NCI-H2227 (cell line): Measurements from ENCODE around the gene SUSD1.
"Not testable (repeated sequence)": the region's sequence is repeated elsewhere in the genome, so short reads cannot be mapped to it uniquely, and the experiment has no call there.

Experiments used
- DNase-seq: peaks from one replicate; lab custom pipeline; 2025; ENCODE audit not compliant: unreplicated experiment; lab: John Stamatoyannopoulos, UW

SUSD1 gene

DNA sequence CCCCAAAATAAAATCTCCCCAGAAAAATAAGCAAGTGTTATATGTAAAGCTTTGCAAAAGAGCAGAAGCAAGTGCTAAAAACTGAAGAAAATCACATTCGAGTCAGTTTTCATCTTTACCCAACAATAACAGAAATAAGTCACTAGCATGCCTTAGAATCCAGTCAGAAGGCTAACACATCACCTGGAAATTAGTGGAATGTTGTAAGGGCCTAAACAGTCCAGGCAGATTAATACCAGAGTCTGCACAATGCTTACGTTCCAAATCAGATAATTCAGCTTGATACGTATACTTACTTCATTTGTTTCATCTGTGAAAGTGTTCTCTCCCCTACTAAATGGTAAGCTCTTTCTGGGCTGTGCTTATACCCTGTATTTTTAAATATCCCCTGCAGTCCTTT, 42.7 kb downstream of the SUSD1 start:
- no peak for DNase-seq

DNA sequence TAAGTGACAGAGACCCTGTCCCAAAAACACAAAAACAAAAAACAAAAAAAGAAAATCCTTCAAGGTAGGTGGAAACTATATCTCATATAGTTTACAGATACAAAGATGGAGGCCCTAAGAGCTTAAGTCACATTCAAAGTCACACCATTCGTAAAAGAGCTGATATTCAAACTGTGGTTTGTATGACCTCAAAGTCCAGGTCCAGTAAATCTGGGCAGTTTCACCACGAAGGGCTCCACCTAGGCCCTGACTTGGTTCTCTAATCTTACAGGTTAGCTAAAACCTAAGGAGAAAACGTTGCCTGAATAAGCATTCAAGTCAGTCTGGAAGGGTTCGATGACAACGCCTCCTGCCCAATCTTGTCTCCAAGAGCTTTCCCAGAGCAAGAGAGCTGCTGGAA, 44.1 kb downstream of the SUSD1 start:
- no peak for DNase-seq

DNA sequence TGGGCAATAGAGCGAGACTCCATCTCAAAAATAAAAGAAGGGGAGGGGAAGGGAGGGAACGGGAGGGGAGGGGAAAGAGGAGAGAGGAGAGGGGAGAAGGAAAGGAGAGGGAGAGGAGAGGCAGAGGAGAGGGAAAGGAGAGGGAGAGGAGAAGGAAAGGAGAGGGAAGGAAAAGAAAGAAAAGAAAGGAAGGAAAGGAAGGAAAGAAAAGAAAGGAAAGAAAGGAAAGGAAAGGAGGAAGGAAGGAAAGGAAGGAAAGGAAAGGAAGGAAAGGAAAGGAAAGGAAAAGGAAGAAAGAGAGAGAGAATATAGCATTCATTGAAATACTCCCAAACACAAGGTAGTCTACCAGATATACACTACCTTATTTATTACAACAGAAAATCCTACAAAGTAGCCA, 44.8 kb downstream of the SUSD1 start:
- no peak for DNase-seq

DNA sequence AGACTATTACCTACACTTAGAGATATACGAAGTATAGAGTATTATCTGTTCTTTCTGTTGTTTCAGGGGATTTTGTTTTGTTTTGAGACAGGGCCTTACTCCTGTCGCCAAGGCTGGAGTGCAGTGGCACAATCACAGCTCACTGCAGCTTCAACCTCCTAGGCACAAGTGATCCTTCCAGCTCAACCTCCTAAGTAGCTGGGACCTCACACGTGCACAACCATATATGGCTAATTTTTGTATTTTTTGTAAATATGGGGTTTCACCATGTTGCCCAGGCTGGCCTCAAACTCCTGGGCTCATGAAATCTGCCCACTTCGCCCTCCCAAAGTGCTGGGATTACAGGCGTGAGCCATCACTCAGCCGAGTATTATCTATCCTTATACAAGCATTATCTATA, 45.9 kb downstream of the SUSD1 start:
- DNase-seq: no peak

DNA sequence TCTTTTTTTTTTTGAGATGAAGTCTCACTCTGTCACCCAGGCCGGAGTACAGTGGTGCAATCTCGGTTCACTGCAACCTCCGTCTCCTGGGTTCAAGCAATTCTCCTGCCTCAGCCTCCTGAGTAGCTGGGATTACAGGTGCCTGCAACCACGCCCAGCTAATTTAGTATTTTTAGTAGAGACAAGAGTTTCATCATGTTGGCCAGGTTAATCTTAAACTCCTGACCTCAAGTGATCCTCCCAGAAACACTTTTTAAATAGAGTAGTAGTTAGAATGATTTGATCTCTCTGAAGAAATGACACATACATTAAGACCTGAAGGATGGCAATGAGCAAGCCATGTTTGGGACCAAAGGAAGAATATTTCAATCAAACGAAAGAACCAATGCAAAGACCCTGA, 46.7 kb downstream of the SUSD1 start:
- not testable (repeated sequence) for DNase-seq

DNA sequence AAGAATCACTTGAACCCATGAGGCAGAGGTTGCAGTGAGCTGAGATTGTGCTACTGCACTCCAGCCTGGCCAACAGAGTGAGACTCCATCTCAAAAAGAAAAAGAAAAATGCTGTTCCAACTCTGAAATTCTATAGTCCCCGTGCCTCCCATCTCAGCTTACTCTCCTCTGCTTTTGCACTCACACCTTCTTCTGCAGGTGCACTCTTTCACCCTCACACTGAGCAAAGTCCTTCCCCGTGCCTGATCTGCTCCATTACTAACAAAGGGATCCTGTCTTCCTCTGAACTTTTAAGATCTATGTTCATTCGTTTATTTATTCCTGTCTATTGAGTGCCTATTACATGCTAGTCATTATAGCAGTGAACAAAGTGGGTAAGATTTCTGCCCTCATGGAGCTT, 47.8 kb downstream of the SUSD1 start:
- DNase-seq: no peak

DNA sequence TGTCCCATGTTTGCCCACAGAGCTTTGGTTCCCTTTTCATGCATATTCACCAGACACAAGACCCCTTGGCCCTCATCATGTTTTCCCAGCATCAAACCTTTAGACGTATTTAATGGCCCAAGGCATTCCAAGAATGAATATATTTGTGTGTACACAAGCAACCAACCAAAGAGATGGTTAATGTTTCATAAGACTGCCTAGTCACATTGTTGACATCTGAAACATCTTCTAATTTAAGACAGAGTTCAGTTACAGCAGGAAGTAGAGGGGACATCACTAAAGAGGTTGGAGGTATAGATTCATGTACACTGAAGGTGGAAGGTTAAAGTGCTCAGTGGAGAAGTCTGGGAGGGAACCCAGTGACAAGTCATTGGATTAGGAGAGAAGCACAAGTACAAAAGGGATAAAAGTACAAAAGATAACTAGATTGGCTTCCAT, 49.1 kb downstream of the SUSD1 start:
- DNase-seq: no peak

DNA sequence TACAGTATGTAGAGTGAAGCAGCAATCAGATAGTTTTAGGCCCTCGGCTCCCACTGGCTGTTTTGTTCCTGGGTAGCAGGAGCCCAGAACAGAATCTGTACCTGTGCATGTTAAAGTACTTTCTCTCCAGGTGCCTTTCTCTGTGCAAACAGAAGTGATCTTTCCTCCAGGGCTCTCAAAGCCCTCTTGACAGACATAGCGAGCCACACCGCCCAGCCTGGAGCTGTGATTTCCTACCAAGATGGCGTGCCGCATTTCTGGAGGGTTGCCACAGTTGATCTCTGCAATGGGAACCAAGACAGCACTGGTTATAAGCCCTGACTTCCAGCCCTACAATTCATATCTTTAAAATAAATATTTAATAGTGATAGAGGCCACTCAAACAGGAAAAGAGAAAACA, 50.9 kb downstream of the SUSD1 start:
- DNase-seq: no peak

DNA sequence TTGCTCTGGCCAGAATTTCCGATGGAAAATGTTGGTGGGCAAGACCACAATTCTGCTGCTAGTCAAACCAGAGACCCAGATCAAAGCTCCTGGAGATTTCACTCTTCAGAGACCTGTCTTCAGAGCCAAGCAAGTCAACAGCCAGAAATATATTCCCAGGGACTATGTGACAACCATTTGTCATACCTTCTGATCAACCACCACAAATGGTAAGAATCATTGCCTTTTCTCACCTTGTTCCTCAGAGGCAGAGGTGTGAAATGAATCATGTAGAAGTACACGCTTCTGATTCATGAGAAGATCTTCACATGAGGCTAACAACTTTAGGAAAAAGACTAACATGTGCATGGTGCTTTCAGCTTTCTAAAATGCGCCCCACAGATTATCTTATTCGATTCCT, 53.5 kb downstream of the SUSD1 start:
- no peak for DNase-seq

DNA sequence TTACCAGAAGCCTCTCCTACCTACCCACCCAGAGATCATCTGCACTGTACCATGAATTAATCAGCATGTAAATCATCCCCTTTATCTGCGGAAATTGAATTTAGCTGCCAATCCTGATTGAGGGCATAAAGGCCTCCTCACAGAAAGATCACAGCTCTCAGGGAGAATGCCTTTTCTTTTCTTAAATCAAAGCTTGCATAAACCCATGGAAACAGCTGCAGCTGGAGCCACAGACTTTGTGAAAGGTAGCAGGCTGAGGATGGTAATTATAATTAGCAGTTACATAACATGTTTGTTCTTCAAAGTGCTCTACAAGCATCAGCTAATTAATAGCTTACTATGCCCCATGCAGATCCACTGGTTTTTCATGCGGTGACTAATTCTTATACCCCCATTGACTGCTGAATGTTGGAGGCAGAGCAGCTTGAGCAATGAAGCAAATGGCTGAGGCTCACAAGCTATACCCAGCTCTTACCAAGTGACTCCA, 54.6 kb downstream of the SUSD1 start:
- DNase-seq: no peak

DNA sequence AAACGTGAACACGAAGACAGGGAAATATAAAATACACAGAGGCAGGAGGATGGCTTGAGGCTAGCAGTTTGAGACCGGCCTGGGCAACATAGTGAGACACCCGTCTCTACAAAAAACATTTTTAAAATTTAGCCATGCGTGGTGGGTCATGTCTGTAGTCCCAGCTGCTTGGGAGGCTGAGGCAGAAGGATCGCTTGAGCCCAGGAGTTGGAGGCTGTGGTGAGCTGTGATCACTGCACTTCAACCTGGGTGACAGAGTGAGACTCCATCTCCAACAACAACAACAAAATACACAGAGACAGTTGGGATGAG, 55.1 kb downstream of the SUSD1 start:
- DNase-seq: no peak

DNA sequence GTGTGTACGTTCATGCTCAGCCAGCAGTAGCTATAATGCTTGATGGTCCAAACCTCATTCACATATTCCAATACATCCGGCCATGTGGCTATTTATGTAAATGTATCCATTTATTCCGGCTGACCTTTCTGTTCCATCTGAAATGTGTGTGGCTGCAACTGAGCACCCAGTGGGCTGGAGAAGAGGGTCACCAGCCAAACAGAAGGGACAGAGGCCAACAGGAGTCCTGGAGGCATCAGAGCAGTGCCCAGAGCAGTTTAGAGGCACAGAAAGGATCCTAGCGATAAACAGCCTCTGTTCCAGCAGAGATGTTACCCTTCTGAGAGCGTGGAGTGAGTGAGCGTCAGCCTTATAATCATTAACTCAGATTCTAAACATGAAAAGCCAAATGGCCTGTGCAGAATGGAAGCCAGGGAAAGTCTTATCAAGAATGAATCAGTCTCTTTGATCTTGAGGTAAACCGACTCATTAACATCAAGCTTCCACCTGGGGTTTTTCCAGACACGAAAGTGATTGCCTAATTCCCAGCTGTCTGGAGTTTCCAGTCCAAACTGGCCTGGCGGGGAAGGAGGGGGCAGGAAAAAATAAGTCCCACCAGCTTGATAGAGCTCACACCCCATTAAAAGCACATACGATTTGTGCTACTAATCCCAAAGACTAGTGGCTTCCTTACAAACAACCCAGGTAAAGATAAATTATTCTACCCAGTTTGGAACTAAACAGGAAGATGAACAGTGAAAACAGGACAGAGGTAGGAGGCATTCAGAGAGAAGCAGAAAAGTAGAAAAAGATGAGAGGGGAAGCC, 55.7 kb downstream of the SUSD1 start:
- DNase-seq: no peak

DNA sequence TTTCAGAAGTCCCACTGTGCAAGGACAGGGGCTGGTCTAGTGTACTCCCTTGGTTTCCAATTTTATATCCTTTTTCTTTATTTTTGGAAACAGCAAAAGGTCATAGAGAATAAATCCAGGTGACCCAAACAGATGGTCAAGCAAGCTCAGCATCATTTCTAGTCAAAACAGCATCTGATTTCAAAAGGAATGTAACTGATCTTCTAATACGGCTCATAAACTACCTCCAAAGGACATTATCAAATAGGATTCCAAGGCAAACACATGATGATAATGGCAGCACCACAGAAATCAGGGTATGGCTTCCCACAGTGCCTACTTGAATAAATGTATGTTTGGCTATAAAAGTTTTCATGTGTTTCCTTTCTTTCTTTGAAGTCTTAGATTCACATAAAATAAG, 57.1 kb downstream of the SUSD1 start:
- DNase-seq: no peak

DNA sequence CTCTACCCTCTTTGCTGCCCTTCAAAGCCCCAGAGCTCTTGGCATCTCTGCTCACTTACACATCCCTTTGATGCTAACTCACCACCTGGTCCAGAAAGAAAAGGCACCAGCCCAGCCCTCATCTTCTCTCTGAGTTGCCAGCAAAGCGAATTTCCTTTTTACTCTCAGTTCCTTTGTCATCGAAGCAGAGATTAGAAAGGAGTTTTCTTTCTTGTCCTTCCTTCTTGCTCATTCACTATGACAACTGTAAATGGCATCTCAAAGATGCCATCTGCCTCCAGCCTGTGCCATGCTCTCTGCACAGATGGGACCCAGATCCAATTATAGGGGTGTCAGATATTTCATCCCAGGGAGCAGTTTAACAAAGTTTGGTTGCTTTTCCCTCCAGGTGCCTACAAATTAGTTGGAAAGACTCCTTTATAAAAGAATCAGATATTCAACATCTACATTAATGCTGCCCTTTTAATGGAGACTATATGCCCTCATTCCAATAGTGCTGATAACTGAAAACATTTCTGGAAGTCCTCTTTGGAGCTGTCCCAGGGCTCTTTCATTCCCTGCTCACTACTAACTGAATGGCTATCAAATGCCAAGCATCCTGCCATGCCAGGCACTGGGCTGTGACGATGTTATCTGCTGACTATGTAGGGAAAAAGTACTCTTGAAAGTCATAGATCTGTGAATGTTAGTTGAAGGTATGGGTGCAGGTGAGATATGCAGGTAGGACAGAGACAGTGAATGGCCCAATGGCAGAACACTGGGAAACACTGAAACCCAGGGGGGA, 58.9 kb downstream of the SUSD1 start:
- no peak for DNase-seq

DNA sequence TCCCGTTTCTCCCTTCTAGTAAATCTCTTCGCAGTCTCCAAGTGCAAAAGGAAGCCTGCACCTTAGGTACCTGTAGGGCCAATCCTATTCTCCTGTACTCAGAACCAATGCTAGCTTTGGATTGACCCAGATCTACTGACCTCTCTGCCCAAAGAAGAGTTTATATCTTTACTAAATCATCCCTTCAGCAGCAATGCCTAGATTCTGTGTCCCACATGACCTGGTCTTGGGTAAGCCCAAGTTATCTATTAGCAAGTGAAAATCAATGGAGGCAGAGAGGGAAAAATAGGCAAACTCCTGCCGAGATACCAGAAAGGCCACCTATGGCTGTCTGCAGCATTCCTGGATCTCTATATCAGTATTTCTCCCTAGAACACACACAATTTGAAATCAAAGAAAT, 60.0 kb downstream of the SUSD1 start:
- DNase-seq: no peak

DNA sequence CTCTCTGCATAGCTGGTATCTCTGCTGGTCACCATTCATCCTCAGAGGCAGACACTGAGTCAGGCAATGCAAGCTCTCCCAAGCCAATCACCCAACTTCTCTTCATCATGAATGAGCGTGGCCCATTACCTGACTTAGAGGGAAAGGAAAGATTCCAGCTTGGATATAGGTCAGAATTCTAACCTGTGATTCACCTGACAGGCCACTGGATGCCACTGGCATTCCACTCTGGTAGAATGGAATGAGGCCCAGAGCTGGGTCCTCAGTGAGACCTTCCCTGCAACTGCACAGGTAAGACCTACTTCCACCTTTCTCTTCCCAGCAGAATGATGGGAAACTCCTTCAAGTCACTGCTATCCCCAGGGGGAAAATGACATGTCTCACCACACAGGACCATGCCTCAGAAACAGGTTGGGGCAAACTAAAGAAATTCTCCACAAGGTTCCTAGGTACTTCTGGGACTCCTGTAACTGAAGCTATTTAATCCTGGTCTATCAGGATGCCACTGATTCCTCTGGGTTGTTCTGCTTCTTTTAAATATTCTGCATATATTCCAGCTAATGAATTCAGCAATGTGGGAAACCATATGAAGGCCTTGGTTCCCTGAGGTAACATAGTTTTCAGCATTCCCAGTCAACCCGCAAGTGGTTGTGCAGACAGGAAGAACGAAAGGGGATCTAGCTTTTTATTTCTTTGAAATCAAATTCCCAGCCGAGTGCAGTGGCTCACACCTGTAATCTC, 62.0 kb downstream of the SUSD1 start:
- DNase-seq: no peak

DNA sequence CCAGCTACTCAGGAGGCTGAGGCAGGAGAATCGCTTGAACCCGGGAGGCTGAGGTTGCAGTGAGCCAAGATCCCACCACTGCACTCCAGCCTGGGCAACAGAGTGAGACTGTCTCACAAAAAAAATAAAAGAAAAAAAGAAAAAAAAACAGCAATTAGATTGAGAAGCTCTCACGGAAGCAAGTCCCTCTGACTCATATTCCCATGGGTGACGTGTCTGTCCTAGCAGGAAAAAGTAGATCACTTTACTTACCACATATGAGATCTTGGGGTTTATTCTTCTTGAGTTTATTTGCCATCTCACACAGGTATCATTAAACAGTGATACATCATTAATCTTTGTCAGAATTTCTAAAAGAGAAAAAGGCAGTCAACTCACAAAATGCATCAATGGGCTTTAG, 62.6 kb downstream of the SUSD1 start:
- no peak for DNase-seq

DNA sequence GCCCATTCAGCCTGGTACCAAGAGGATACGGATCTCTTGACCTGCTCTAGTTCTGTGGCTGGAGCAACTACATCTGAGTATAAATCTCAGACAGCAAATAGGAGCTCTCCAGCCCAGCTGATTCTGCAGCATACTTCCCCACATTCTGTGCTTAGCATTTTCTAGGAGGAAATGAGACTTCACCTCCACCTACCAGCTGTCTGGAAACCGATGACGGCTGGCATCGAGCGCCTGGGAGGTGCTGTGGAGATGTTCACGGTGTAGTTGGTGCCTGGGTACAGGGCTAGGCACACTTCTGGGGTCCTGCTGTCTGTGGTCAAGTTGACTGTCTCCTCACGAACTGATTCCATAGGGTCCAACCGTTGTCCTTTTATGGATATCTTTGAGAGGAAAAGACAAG, 63.6 kb downstream of the SUSD1 start:
- DNase-seq: no peak

DNA sequence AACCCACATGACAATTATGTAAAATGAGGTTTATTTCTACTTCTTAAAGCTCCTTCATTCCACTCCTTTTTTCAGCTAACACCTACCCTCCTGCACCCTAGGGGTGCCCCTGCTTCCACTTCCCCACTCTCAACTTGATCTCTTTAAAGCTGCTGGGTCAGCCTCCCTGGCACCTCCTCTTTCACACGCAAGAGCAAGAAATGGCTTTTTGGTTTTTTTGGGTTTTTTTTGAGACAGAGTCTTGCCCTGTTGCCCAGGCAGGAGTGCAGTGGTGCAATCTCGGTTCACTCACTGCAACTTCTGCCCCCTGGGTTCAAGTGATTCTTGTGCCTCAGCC, 64.4 kb downstream of the SUSD1 start:
- no peak for DNase-seq

DNA sequence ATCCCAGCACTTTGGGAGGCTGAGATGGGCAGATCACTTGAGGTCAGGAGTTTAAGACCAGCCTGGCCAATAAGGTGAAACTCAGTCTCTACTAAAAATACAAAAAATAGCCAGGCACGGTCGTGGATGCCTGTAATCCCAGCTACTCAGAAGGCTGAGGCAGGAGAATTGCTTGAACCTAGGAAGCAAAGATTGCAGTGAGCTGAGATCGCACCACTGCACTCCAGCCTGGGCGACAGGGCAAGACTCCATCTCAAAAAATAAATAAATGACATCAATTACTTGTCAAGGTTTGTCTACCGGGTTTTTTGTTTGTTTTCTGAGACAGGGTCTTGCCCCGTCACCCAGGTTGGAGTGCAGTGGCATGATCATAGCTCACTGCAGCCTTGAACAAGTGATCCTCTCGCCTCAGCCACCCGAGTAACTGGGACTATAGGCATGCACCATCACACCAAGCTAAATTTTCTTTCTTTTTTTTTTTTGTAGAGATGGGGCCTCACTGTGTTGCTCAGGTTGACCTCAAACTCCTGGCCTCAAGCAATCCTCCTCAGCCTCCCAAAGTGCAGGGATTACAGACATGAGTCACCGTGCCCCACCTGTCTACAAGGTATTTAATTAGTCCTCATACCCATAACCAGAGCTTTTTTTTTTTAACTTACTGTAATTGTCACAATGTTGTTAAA, 64.9 kb downstream of the SUSD1 start:
- DNase-seq: no peak

DNA sequence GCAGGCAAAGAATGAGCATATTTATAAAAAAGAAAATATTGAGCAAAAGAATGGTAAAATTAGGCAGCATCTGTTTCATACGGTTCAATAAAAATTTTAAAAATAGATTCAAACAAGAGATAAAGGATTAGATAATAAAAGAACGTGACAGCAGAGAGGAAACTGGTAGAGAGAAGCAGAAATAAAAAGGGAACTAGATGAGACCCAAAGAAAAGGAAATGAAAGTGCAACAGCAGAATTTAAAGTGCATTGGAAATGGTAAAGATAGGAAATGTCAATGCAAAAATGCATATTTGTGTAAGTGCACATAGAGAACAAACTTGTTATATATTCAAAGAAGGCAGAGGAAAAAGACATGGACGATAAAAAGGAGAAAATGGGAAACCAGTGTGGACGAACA, 70.2 kb downstream of the SUSD1 start:
- DNase-seq: no peak
